ENCODE measurements around the gene CEP95. TPM values are rescaled to one million over a fixed set of nuclear protein-coding genes. Genes with fewer than 3 reads are reported as not detected.

Gene CEP95
- total and polyA plus RNA-seq, 2 of the 13 experiments (the other 11 are each of a cell fraction or from before 2014, with no cell fraction given) = 65.9 to 68.8 TPM

GRCh38 chr17:64506201-64506575 lies 589 bp upstream of the CEP95 start, which contains the start of gene DDX5 (continued):
- TF ChIP-seq NR2F2 (IDR thresholded peaks at IDR 0.05; ENCODE audit: borderline replicate concordance, low read depth) = no peak; the same call in 1 of the 2 replicates
- no peak for TF ChIP-seq HMG20B (CRISPR knock-in tag; conservative IDR thresholded peaks at IDR 0.05)
- peak; percentile 2 for TF ChIP-seq ASH2L (IDR thresholded peaks at IDR 0.05; ENCODE audit: insufficient read length, low read depth, low read length)
- TF ChIP-seq ZNF777 (CRISPR knock-in tag; IDR thresholded peaks at IDR 0.05) = no peak
- peak; percentile 31; the same call in 1 of the 2 replicates for TF ChIP-seq ZBTB21 (CRISPR knock-in tag; IDR thresholded peaks at IDR 0.05)
- TF ChIP-seq ZNF326 (CRISPR knock-in tag; IDR thresholded peaks at IDR 0.05; ENCODE audit: borderline replicate concordance) = no peak
- TF ChIP-seq, protein P1, sequence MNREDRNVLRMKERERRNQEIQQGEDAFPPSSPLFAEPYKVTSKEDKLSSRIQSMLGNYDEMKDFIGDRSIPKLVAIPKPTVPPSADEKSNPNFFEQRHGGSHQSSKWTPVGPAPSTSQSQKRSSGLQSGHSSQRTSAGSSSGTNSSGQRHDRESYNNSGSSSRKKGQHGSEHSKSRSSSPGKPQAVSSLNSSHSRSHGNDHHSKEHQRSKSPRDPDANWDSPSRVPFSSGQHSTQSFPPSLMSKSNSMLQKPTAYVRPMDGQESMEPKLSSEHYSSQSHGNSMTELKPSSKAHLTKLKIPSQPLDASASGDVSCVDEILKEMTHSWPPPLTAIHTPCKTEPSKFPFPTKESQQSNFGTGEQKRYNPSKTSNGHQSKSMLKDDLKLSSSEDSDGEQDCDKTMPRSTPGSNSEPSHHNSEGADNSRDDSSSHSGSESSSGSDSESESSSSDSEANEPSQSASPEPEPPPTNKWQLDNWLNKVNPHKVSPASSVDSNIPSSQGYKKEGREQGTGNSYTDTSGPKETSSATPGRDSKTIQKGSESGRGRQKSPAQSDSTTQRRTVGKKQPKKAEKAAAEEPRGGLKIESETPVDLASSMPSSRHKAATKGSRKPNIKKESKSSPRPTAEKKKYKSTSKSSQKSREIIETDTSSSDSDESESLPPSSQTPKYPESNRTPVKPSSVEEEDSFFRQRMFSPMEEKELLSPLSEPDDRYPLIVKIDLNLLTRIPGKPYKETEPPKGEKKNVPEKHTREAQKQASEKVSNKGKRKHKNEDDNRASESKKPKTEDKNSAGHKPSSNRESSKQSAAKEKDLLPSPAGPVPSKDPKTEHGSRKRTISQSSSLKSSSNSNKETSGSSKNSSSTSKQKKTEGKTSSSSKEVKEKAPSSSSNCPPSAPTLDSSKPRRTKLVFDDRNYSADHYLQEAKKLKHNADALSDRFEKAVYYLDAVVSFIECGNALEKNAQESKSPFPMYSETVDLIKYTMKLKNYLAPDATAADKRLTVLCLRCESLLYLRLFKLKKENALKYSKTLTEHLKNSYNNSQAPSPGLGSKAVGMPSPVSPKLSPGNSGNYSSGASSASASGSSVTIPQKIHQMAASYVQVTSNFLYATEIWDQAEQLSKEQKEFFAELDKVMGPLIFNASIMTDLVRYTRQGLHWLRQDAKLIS (CRISPR knock-in tag; IDR thresholded peaks at IDR 0.05) = peak; percentile 83; the same call in 1 of the 2 replicates
- TF ChIP-seq ZNF83 (CRISPR knock-in tag; IDR thresholded peaks at IDR 0.05; ENCODE audit: borderline replicate concordance) = 0 out of 2 replicates have a peak, but pooled peaks have one; percentile 58
- TF ChIP-seq ZNF205 (CRISPR knock-in tag; IDR thresholded peaks at IDR 0.05) = peak; percentile 3; the same call in 1 of the 2 replicates
- no peak for TF ChIP-seq NFYB (CRISPR knock-in tag; IDR thresholded peaks at IDR 0.05)
- TF ChIP-seq ZNF614 (CRISPR knock-in tag; IDR thresholded peaks at IDR 0.05; ENCODE audit: borderline replicate concordance) = no peak
- TF ChIP-seq KLF11 (CRISPR knock-in tag; IDR thresholded peaks at IDR 0.05) = no peak
- TF ChIP-seq NFIC (IDR thresholded peaks at IDR 0.05; ENCODE audit: low read length) = no peak
- TF ChIP-seq ZNF660 (CRISPR knock-in tag; IDR thresholded peaks at IDR 0.05; ENCODE audit: borderline replicate concordance, low read depth) = no peak
- 0 out of 2 replicates have a peak, but pooled peaks have one; percentile 70 for TF ChIP-seq XBP1 (CRISPR knock-in tag; IDR thresholded peaks at IDR 0.05)
- TF ChIP-seq POLR2A (IDR thresholded peaks at IDR 0.05; ENCODE audit: insufficient read depth in 1 of 2, low read depth in 2 of 2, low read length in 2 of 2) = peak; percentile 100
- no peak; the same call in 1 of the 2 replicates for TF ChIP-seq MYNN (CRISPR knock-in tag; IDR thresholded peaks at IDR 0.05; ENCODE audit: low read depth)
- peak; percentile 51; the same call in 1 of the 2 replicates for TF ChIP-seq CEBPB (IDR thresholded peaks at IDR 0.05; ENCODE audit: borderline replicate concordance, low read depth, low read length)
- peak; percentile 63 for TF ChIP-seq SIN3B (IDR thresholded peaks at IDR 0.05; ENCODE audit: low read length)
- TF ChIP-seq, protein P2, sequence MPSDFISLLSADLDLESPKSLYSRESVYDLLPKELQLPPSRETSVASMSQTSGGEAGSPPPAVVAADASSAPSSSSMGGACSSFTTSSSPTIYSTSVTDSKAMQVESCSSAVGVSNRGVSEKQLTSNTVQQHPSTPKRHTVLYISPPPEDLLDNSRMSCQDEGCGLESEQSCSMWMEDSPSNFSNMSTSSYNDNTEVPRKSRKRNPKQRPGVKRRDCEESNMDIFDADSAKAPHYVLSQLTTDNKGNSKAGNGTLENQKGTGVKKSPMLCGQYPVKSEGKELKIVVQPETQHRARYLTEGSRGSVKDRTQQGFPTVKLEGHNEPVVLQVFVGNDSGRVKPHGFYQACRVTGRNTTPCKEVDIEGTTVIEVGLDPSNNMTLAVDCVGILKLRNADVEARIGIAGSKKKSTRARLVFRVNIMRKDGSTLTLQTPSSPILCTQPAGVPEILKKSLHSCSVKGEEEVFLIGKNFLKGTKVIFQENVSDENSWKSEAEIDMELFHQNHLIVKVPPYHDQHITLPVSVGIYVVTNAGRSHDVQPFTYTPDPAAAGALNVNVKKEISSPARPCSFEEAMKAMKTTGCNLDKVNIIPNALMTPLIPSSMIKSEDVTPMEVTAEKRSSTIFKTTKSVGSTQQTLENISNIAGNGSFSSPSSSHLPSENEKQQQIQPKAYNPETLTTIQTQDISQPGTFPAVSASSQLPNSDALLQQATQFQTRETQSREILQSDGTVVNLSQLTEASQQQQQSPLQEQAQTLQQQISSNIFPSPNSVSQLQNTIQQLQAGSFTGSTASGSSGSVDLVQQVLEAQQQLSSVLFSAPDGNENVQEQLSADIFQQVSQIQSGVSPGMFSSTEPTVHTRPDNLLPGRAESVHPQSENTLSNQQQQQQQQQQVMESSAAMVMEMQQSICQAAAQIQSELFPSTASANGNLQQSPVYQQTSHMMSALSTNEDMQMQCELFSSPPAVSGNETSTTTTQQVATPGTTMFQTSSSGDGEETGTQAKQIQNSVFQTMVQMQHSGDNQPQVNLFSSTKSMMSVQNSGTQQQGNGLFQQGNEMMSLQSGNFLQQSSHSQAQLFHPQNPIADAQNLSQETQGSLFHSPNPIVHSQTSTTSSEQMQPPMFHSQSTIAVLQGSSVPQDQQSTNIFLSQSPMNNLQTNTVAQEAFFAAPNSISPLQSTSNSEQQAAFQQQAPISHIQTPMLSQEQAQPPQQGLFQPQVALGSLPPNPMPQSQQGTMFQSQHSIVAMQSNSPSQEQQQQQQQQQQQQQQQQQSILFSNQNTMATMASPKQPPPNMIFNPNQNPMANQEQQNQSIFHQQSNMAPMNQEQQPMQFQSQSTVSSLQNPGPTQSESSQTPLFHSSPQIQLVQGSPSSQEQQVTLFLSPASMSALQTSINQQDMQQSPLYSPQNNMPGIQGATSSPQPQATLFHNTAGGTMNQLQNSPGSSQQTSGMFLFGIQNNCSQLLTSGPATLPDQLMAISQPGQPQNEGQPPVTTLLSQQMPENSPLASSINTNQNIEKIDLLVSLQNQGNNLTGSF (CRISPR knock-in tag; IDR thresholded peaks at IDR 0.05) = peak; percentile 61; the same call in 1 of the 2 replicates
- TF ChIP-seq ETV5 (CRISPR knock-in tag; IDR thresholded peaks at IDR 0.05; ENCODE audit: borderline replicate concordance) = peak; percentile 55
- peak; percentile 40; the same call in 1 of the 2 replicates for TF ChIP-seq CEBPG (CRISPR knock-in tag; IDR thresholded peaks at IDR 0.05)
- TF ChIP-seq ZBTB1 (CRISPR knock-in tag; IDR thresholded peaks at IDR 0.05; ENCODE audit: borderline replicate concordance) = no peak
- TF ChIP-seq ZNF441 (CRISPR knock-in tag; IDR thresholded peaks at IDR 0.05; ENCODE audit: borderline replicate concordance) = peak; percentile 7; the same call in 1 of the 2 replicates
- TF ChIP-seq ZSCAN9 (CRISPR knock-in tag; IDR thresholded peaks at IDR 0.05; ENCODE audit: borderline replicate concordance) = 0 out of 2 replicates have a peak, but pooled peaks have one; percentile 52

Measured in HepG2 (cell line).